HPDE6-E6E7 (cell line): ENCODE results near the gene SLC39A11.
"Not testable (repeated sequence)": the region's sequence is repeated elsewhere in the genome, so short reads cannot be mapped to it uniquely, and the experiment has no call there.

ENCODE experiments used
- DNase-seq: peaks from one replicate; pipeline ENCODE4 v3.0.0; 2011; ENCODE audit warnings: missing footprints; ENCODE audit errors: extremely low spot score

Gene SLC39A11, protein sequence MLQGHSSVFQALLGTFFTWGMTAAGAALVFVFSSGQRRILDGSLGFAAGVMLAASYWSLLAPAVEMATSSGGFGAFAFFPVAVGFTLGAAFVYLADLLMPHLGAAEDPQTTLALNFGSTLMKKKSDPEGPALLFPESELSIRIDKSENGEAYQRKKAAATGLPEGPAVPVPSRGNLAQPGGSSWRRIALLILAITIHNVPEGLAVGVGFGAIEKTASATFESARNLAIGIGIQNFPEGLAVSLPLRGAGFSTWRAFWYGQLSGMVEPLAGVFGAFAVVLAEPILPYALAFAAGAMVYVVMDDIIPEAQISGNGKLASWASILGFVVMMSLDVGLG

GRCh38 chr17:73092523-73093135 lies at the start of gene SLC39A11:
SLC39A11 (minus strand) TSS chr17:73092688; CDS start chr17:73088764, 3,924 bp downstream.
- peak; percentile 97 for DNase-seq

GRCh38 chr17:73141411-73141810 lies 48.9 kb upstream of the SLC39A11 start:
- DNase-seq = no peak

GRCh38 chr17:73140566-73140965 lies 48.1 kb upstream of the SLC39A11 start:
- no peak for DNase-seq

GRCh38 chr17:73139296-73139695 lies 46.8 kb upstream of the SLC39A11 start:
- DNase-seq = no peak

GRCh38 chr17:73138541-73139138 lies 46.2 kb upstream of the SLC39A11 start:
- DNase-seq = no peak

- DNase-seq = no peak
Observed at GRCh38 chr17:73137376-73137775, 44.9 kb upstream of the SLC39A11 start.

DNA sequence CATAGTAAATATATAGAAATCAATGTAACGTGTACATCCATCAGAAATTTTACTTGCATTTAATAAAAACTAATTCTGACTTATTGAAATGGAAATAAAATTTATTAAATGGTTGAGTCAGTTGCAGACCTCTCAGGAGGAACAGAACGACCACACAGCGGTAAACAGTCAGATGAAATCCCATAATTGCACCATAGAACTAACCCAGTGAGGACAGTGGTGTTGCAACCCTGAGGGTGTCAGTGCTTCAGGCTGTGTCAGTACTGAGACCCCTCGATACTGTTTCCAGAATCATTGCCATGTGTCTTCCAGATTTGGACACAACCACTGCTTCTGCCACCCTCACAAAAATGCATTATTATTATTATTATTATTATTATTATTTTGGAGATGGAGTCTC lies 43.3 kb upstream of the SLC39A11 start:
- DNase-seq = no peak

GRCh38 chr17:73133911-73134649 lies 41.6 kb upstream of the SLC39A11 start:
- DNase-seq = no peak

- no peak for DNase-seq
Observed at GRCh38 chr17:73132085-73132492, 39.6 kb upstream of the SLC39A11 start.

DNA sequence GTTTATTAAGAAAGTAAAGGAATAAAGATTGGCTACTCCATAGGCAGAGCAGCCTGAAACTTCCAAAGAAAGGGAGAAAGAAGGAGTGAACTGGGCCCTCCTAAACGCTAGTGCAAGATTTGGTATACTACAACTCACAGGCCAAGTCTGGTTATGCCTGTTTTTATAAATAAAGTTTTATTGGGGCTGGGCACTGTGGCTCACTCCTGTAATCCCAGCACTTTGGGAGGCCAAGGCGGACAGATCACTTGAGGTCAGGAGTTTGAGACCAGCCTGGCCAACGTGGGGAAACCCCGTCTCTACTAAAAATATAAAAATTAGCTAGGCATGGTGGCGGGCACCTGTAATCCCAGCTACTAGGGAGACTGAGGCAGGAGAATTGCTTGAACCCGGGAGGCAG lies 39.0 kb upstream of the SLC39A11 start:
- not testable (repeated sequence) for DNase-seq

DNA sequence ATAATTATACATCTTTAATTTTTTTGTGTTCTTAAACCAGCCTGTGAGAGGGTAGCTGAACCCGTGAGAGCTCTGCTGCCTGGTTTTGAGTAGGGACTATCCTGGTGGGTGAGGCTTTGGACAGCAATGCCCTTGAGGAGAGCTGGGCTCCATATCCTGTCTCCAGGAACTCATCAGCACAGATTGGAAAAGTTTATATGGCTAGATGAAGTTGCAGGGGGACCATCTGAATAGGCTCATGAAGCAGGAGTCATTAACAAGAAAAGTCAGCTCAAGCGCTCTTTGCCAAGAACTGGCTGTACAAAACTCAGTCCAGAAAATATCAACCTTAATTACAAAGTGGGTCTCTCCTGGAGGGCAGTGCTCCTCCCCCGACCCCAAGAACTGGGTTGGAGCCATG lies 38.5 kb upstream of the SLC39A11 start:
- DNase-seq = no peak

- no peak for DNase-seq
Observed at GRCh38 chr17:73128496-73128895, 36.0 kb upstream of the SLC39A11 start.

DNA sequence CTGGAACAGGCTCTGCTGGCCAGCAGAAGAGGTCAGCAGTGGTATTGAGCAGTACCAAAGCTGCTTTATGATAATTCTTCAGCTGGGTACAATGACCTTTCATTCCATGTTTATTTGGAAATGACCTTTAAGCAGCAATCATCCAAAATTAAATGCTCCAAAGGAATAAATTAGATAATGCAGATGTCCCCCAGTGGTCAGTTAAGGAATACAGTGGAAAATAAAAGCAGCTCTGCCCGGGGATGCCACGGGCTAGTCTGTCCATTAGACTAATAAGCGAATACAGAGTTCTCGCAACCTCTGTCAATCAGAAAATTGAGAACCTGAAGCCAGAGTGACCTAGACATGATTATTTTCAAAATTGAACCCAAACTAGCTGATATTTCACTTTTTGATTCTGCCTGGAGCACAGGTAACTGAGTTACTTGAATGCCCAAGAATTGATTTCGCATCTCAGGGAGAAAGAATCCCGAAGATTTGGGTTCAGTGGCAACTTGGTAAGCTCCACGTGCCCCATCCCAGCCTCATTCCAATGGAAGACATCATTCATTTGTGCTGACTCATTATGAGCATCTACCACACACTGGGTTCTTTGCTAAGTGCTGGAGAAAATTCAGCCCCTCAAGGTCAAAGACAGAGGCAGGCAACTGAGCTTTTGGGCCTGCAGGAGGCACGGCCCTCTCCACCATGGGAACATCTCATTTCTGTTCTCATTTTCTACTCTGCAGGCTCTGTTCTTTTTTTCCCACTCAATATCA lies 34.4 kb upstream of the SLC39A11 start:
- no peak for DNase-seq

- no peak for DNase-seq
Observed at GRCh38 chr17:73123606-73124320, 31.3 kb upstream of the SLC39A11 start.

GRCh38 chr17:73122953-73123605 lies 30.6 kb upstream of the SLC39A11 start:
- DNase-seq = no peak

- DNase-seq = no peak
Observed at GRCh38 chr17:73121506-73121905, 29.0 kb upstream of the SLC39A11 start.

DNA sequence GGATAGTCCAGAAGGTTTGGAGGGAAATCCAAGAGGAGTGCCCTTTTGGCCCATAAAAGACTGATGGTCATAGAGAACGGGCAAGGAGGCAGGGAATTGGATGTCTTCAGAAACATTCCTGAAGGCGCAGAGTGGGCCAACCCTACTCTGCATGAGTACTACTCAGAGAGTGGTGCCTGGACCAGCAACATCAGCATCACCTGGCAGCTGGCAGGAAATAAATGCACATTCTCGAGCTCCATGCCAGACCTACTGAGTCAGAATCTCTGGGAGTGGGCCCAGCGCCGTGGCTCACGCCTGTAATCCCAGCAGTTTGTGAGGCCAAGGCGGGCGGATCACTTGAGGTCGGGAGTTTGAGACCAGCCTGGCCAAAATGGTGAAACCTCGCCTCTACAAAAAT lies 27.1 kb upstream of the SLC39A11 start:
- no peak for DNase-seq

DNA sequence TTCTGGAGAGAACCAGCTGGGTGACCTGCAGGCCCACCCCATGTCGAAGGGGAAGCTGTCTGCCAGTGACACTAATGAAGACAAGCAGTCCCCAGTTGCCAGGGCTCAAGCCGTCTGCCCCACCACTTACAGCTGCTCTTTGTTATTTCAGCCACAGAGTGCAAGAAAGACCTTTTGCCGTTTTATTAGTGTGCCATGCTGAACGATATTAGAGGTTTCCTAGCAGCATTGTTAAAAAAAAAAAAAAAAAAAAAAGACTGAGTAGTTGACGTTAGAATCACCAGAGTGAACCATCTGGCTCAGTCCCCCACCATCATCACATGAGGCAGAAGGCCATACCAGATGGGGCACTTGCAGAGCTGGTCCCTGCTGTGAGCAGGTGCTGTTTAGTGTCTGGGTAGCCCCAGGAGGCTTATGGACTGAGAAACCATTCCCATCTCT lies 26.5 kb upstream of the SLC39A11 start:
- DNase-seq = no peak

GRCh38 chr17:73118139-73118538 lies 25.7 kb upstream of the SLC39A11 start:
- DNase-seq = no peak

DNA sequence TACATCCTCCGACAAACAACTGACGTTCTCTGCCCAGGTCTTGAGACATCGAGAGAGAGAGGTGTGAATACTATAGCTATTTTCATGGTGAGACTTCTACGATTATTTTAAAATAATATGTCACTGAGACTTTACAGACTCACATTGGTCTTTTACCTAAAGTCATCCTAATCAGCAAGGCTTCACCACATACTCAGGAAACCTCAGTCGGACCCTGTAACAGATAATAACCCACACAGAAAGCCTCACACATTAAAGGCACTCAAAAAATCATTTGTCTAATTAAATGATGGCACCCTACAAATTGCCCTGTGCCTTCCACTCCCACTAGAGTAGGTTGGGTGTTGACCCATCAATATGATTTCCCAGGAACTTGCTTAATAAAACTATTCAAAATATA lies 19.8 kb upstream of the SLC39A11 start:
- no peak for DNase-seq
